HG02610 (cell line): ENCODE results near the gene GPR45.
A peak's percentile ranks its signal among the peaks of the same experiment; 100 is the strongest.
"Not testable (repeated sequence)": the region's sequence is repeated elsewhere in the genome, so short reads cannot be mapped to it uniquely, and the experiment has no call there.

Source experiments
- ATAC-seq: cut with Tn5 transposase; IDR thresholded peaks from one replicate; pipeline ENCODE4 v1.9.1; 2021; ENCODE audit warnings: mild to moderate bottlenecking, moderate library complexity; ENCODE audit not compliant: unreplicated experiment

The GPR45 gene

GRCh38 chr2:105241443-105241842, at the start of gene GPR45:
Gene GPR45 (plus strand): TSS chr2:105241743. CDS start chr2:105241859, 116 bp downstream.
- no peak for ATAC-seq

- no peak for ATAC-seq
Measured at GRCh38 chr2:105194022-105194675, 47.4 kb upstream of the GPR45 start.

GRCh38 chr2:105196651-105197050, 44.9 kb upstream of the GPR45 start:
- ATAC-seq, result no peak

- ATAC-seq, result no peak
Measured at GRCh38 chr2:105215586-105216192, 25.9 kb upstream of the GPR45 start.

- ATAC-seq, result no peak
Measured at GRCh38 chr2:105220604-105221003, 20.9 kb upstream of the GPR45 start.

- no peak for ATAC-seq
Measured at GRCh38 chr2:105224444-105224843, 17.1 kb upstream of the GPR45 start.

- ATAC-seq, result no peak
Measured at GRCh38 chr2:105231232-105231619, 10.3 kb upstream of the GPR45 start.

- peak; percentile 52 for ATAC-seq
Measured at GRCh38 chr2:105235388-105236059, 6.0 kb upstream of the GPR45 start.

GRCh38 chr2:105236060-105236424, 5.5 kb upstream of the GPR45 start:
- no peak for ATAC-seq

- ATAC-seq, result no peak
Measured at GRCh38 chr2:105237045-105237765, 4.3 kb upstream of the GPR45 start.

GRCh38 chr2:105238664-105239240, 2.8 kb upstream of the GPR45 start:
- ATAC-seq, result no peak

GRCh38 chr2:105239924-105240323, 1.6 kb upstream of the GPR45 start:
- ATAC-seq, result no peak

GRCh38 chr2:105242286-105242993, 897 bp downstream of the GPR45 start:
- no peak for ATAC-seq

GRCh38 chr2:105243961-105244360, 2.4 kb downstream of the GPR45 start:
- ATAC-seq, result no peak

- ATAC-seq, result no peak
Measured at GRCh38 chr2:105244451-105244850, 2.9 kb downstream of the GPR45 start.

- no peak for ATAC-seq
Measured at GRCh38 chr2:105248316-105249070, 7.0 kb downstream of the GPR45 start.

- ATAC-seq, result no peak
Measured at GRCh38 chr2:105249181-105249580, 7.6 kb downstream of the GPR45 start.

- ATAC-seq, result no peak
Measured at GRCh38 chr2:105249891-105250290, 8.3 kb downstream of the GPR45 start.

- not testable (repeated sequence) for ATAC-seq
Measured at GRCh38 chr2:105251016-105251648, 9.6 kb downstream of the GPR45 start.
